ENCODE measurements around the gene DMRTA2. TPM values are rescaled to one million over a fixed set of nuclear protein-coding genes. Genes with fewer than 3 reads are reported as not detected.

DMRTA2 gene
- total RNA-seq, 1 donor from 2014 or later: not detected

DNA sequence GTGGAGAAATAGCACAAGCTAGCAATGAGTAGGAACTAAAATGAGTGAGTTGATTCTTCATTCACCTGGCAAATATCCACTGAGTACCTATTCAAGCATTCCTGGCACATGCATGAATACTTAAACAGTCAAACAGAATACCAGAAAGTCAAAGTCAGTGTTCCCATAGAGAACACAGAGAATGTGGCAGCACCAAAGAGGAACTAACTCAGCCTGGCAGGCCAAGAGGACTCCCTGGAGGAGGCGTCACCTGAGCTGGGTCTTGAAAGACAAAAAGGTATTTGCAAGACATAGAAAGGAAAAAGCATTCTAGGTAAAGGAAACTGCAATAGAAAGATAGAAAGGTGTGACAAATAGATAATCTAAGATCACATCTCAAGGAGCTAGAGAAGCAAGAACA lies 49.7 kb downstream of the DMRTA2 start:
- no peak for DNase-seq

GRCh38 chr1:50371749-50372148 lies 51.5 kb downstream of the DMRTA2 start:
- DNase-seq: no peak

GRCh38 chr1:50369830-50370229 lies 53.4 kb downstream of the DMRTA2 start:
- no peak for DNase-seq

DNA sequence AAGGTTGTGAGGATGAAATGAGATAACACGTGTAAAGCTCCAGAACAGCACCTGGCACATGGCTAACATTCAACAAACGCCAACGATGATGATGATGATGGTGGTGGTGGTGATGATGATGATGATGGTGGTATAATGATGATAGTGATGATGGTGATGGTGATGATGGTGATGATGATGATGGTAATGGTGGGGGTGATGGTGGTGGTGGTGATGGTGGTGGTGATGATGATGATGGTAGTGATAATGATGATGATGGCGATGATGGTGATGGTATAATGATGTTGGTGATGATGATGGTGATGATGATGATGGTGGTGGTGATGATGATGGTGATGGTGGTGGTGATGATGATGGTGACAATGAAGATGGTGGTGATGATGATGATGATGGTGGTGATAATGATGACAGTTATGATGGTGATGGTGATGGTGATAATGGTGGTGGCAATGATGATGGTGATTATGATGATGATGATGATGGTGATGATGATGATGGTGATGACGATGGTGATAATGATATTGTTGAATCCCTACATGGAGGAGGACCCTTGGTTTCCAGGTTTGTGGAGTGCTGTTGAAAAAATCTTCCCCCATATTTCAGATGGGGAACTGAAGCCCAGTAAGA lies 54.1 kb downstream of the DMRTA2 start:
- no peak for DNase-seq

DNA sequence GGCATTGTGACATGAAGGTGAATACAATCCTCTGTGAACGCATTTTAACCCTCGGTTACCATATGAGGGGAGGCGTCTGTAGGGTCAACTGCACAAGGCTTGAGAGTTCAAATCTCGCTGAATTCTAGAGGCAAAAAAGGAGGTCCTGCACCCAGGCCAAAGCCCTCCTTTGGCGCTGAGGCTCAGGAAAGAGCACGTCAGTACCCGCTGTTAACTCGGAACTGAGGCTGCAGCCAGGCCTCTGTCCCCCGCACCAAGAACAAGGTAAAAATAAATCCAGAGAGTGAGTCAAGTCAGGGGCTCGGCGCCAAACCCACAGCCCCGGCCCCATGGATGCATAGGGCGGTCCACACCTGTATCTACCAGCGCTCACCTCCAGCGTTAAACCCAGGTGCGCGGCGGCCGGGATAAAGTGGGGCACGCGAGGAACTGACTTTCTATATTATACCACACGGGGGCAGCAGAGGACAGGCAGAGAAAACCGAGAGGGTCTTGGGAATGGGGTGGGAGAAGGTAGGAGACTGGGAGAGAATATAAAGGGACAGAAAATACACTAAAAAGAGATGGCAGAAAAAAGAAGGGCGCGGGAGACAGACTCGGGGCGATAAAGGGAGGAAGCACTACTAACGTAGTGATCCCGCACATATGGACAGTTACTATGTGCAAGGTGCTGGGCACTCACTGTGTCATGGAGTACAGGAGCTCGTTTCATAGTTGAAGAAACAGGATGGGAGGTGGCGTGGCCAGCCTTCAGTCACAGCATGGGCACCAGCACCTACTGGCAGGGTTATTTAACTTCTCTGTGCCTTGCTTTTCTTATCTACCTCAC lies 54.9 kb downstream of the DMRTA2 start:
- DNase-seq: no peak

Measured in skin of body (tissue), 2 donors.